SK-N-MC (cell line): ENCODE measurements around the gene TRPV6.

Experiments used
- EZH2 ChIP-seq: fragments of 200-600 bp; sonication (generic); IDR thresholded peaks from one replicate; pipeline ENCODE4 v1.6.1; 2017; ENCODE audit warnings: antibody characterized with exemption
- FOXP2 ChIP-seq: optimal IDR thresholded peaks from 2 replicates; pipeline ENCODE3; 2011; ENCODE audit warnings: mild to moderate bottlenecking, moderate library complexity; ENCODE audit not compliant: insufficient read depth; ENCODE audit errors: extremely low read length, control extremely low read depth

GRCh38 chr7:142822714-142823113, 62.8 kb downstream of the TRPV6 start:
- TF ChIP-seq EZH2 (no peak), FOXP2 (no peak)
